ENCODE data around the gene CD247.

GRCh38 chr1:167567663-167568062 is 49.3 kb upstream of the CD247 start:
- TF ChIP-seq CTCF (IDR thresholded peaks at IDR 0.05; ENCODE audit: borderline replicate concordance, extremely low read depth, low read length, poor library complexity, severe bottlenecking) (no peak), EZH2 (IDR thresholded peaks at IDR 0.05; ENCODE audit: borderline replicate concordance, low read depth, low read length, severe bottlenecking) (no peak)
